NCI-H2029 treated with DMSO at 0.1 percent for 48 hours (cell line): ENCODE data around the gene TRIAP1.
A peak's percentile ranks its signal among the peaks of the same experiment; 100 is the strongest.
"Not testable (repeated sequence)": the region's sequence is repeated elsewhere in the genome, so short reads cannot be mapped to it uniquely, and the experiment has no call there.

Experiments
- DNase-seq: peaks from one replicate; lab custom pipeline; 2025; lab: John Stamatoyannopoulos, UW

TRIAP1 gene

GRCh38 chr12:120468821-120469449 lies 22.8 kb upstream of the TRIAP1 start:
- no peak for DNase-seq

GRCh38 chr12:120468325-120468820 lies 22.2 kb upstream of the TRIAP1 start:
- no peak for DNase-seq

GRCh38 chr12:120467439-120467838 lies 21.3 kb upstream of the TRIAP1 start:
- no peak for DNase-seq

DNA sequence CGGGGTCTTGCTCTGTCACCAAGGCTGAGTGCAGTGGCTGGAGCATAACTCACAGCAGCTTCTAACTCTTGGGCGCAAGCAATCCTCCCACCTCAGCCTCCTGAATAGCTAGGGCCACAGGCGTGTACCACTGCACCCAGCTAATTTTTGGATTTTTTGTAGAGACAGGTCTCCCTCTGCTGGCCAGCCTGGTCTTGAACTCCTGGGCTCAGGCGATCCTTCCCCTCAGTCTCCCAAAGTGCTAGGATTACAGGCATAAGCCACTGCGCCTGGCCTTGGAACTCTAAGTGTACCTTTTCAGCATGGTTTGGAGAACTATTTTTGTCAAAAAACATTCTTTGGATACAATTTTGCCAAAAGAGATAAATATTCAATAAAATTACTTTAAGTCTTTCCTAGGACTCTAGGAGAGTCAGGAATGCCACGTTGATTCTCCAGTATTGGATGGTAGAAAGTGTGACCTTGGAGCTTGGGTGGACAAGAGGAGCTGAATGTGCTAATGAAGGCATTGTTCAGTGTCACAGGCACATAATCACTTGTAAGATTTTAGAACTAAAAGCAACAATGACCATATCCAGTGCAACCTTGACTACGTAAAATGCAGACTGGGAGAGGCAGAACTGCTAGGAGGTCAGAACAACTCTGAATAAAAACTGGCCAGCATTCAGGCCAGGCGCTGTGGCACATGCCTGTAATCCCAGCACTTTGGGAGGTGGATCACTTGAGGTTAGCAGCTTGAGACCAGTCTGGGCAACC lies 20.6 kb upstream of the TRIAP1 start:
- no peak for DNase-seq

GRCh38 chr12:120465756-120466155 lies 19.6 kb upstream of the TRIAP1 start:
- no peak for DNase-seq

DNA sequence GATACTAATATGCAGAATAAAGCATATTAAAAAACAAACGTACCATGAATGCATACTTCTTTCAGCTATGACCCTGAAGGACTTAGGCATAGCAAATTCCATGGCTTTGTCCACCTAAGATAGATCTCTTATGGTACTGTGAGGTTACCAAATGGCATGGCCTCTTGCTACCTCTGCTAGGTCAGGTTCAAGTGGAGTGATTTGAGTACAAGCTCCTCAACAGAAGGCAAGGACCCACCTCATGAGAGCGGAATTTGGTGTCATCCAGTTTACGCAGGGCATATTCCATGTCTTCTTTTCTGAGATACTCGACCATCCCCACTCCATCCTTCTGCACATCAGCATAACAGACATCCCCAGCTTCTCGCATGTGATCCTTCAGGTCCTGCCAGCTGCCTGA lies 17.5 kb upstream of the TRIAP1 start:
- DNase-seq, result no peak

- DNase-seq, result no peak
Measured at GRCh38 chr12:120462099-120462640, 16.0 kb upstream of the TRIAP1 start.

GRCh38 chr12:120460157-120460556 lies 14.0 kb upstream of the TRIAP1 start:
- no peak for DNase-seq

DNA sequence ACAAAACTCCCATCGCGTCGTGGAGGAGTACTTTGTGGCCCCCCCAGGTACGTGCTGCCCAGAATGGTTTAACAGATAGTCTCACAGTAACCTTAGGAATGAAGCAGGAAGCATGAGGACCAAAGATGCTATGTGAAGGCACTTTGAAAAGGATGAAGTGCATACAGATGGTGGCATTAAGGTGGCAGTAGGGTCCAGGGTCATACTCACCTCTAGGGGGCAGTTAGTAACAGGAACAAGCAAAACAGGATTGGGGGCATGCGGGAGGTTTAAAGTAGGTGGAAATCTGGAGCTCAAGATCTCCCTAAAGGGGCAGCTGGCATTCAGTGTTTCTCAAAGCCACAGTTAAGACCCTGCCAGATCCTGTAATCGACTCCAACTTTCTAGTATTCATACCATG lies 10.9 kb upstream of the TRIAP1 start:
- DNase-seq, result no peak

- no peak for DNase-seq
Measured at GRCh38 chr12:120455302-120455701, 9.1 kb upstream of the TRIAP1 start.

GRCh38 chr12:120453977-120454376 lies 7.8 kb upstream of the TRIAP1 start:
- peak; percentile 8 for DNase-seq

DNA sequence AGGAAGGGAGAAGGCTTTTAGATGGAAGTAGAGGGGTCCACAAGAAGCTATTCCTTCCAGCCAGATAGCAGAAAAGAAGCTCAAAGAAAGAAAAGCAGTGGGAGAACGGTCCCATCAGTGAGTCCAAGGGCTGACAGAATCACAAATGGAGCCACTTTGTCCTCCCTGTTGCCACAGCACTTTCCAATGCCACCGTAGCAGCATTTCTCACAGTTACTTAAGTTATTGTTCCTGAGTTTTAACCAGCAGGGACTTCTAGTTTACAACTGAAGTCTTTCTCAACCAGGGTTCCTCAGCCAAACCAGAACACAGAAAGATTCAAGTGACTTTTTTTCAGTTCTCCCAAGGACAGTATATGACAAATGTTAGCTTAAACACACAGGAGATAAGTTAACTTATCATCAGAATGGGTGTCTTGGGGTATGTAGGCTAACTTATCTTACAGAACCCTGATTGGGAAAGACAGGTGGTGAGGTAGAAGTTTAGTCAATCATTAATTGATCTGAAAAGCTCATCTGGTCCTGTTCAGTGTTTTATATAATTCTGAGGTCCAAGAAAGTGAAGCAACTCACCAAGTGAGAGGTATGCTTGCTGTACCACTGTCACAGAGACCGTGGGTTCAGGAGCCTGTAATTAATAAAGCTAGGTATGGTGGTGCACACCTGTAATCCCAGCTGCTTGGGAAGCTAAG lies 7.0 kb upstream of the TRIAP1 start:
- no peak for DNase-seq

- not testable (repeated sequence) for DNase-seq
Measured at GRCh38 chr12:120452524-120452923, 6.3 kb upstream of the TRIAP1 start.

DNA sequence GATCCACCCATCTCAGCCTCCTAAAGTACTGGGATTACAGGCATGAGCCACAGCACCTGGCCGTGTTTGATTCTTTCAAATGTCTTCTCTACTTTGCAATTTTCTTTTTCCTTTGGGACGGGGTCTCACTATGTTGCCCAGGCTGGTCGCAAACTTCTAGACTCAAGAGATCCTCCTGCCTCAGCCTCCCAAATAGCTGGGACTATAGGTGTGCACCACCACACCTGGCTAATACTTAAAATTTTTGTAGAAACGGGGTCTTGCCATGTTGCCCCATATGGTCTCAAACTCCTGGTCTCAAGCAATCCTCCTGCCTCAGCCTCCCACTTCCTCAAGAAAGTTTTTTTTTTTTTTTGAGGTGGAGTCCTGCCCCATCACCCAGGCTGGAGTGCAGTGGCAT lies 1.8 kb upstream of the TRIAP1 start:
- no peak for DNase-seq

DNA sequence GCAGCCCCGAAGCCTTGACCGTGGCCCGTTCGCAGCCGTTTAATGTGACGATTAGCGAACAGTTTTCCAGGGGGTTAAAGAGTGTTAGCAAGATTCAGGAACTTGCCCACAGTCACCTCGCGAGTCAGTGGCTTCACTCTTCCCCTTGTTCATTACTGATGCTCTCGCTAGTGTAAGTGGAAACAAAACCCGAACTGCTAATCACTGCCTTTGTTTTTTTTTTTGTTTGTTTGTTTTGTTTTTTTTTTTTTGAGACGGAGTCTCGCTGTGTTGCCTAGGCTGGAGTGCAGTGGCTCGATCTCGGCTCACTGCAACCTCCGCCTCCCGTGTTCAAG lies 627 bp upstream of the TRIAP1 start:
- not testable (repeated sequence) for DNase-seq

DNA sequence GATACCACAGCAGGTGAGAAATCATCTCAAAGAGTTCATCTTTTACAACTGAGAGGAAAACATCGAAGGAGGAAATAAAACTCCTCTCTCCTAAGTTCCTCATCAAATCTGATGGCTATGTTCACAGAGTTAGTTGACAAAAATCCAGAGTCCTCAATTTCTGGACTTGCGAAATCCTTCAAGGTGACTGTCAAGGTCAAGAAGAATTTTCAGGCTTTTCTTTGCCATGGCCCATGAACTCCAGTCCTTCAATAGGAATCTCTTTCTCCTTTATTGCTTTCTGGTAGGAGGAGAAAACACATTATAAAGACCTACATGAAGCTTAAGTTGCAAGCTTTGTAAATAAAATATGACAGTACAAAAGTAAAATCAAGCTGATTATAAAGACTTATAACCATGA lies 1.5 kb downstream of the TRIAP1 start:
- no peak for DNase-seq

GRCh38 chr12:120439646-120440247 lies 6.4 kb downstream of the TRIAP1 start:
- no peak for DNase-seq

DNA sequence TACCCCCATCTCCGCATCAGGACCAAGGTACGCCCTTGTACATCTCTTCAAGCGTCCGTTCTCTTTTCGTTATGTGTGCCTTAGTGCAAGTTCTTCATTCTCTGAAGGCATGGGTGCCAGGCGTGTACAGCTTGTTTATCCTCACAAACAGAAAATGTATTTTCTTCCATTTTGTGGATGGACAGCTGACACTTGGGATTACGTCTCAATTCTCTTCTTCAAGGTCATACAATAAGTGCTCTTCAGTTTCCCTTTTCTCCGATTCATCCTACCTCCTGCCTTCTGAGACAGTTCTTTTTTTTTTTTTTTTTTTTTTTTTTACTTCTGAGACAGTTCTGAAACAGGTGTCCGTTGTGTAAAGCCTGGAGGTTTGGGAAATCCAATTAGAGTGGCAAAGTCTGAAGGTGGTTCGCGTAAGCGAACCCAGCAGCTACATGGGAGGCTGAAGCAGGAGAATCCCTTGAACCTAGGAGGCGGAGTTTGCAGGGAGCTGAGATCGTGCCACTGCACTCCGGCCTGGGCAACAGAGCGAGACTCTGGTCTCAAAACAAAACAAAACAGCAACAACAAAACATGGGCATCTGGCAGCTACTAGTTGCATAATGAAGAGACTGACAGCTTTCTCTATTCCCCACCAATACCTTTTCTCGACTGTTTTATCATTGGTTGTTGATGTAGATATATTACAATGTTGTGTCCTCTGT lies 7.5 kb downstream of the TRIAP1 start:
- no peak for DNase-seq

- peak; percentile 99 for DNase-seq
Measured at GRCh38 chr12:120437735-120438494, 8.3 kb downstream of the TRIAP1 start, which contains the start of gene COX6A1. Gene COX6A1 (plus strand): TSS chr12:120438113. CDS start chr12:120438127, 14 bp downstream.

- no peak for DNase-seq
Measured at GRCh38 chr12:120432772-120433525, 13.2 kb downstream of the TRIAP1 start.
